Measurements from ENCODE around the gene SYT9. TPM values are rescaled to one million over a fixed set of nuclear protein-coding genes. Genes with fewer than 3 reads are reported as not detected.

SYT9 gene
- total and polyA plus RNA-seq, 2 donors (not counting 1 experiment from before 2014, with no cell fraction given) = not detected

DNA sequence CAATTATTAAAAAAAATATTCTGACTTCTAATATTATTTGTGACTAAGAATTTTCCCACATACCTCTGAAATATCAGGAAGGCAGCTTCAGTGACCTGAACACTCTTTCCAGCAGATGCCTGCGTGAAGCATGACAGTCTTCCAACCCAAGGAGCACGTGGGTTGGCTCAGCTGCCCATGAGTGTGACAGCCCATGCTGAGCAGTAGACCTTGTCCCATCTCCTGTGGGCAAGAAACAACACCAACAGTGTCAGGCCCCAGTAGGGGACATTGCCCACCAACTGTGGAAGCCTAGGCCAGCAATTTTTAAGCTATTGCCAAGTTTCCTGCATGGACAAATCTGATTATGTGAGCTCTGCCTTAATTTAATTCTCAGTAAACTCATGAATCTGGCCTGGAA, 167.2 kb downstream of the SYT9 start:
- H3K27ac Mint-ChIP-seq = no peak overlapping the region
- Histone ChIP-seq H3K36me3 (replicated peaks in 1 of 2; ENCODE audit: control extremely low read depth in 1 of 2, control insufficient read depth in 1 of 2, extremely low read depth in 1 of 2, insufficient read depth in 2 of 2, low read length in 1 of 2) (no peaks in the 10 kb centered on the region), H3K4me2 (replicated peaks; ENCODE audit: low read depth, low read length, poor library complexity, severe bottlenecking) (no peak overlapping the region), H2AFZ (ENCODE audit: insufficient read depth, low read depth, low read length, poor library complexity, severe bottlenecking) (no peak overlapping the region), H3K27me3 (replicated peaks in 1 of 4; ENCODE audit: control extremely low read depth in 1 of 4, control insufficient read depth in 3 of 4, insufficient read depth in 4 of 4, low read length in 3 of 4) (peaks cover 0 to 9% (median 1%) of the 10 kb centered on the region in 4 experiments), H3K9ac (ENCODE audit: low read length) (no peak overlapping the region), H4K20me1 (ENCODE audit: control insufficient read depth, insufficient read depth, low read length, poor library complexity, severe bottlenecking) (no peaks in the 10 kb centered on the region), H3K9me3 (ENCODE audit: control extremely low read depth in 1 of 3, control insufficient read depth in 2 of 3, insufficient read depth in 1 of 3, low read length in 2 of 3) (no peaks in the 10 kb centered on the region), H3K4me1 (ENCODE audit: control insufficient read depth in 2 of 2, insufficient read depth in 2 of 2, low read length in 2 of 2) (no peaks in the 10 kb centered on the region), H3K79me2 (ENCODE audit: control insufficient read depth, insufficient read depth, low read length) (no peaks in the 10 kb centered on the region), H3K4me3 (ENCODE audit: control extremely low read depth in 1 of 5, extremely low read depth in 1 of 5, insufficient read depth in 1 of 5, low read depth in 2 of 5, low read length in 4 of 5) (no peak overlapping the region), H3K27ac (ENCODE audit: low read length in 2 of 2) (no peak overlapping the region)
- CTCF ChIA-PET = no interaction called here
- peaks cover 10% of the 10 kb centered on the region for H3K27me3 Mint-ChIP-seq
- ATAC-seq (ENCODE audit: low read depth) (no peak), DNase-seq (no peak)
- H3K9me3 Mint-ChIP-seq (ENCODE audit: insufficient read depth) = no peaks in the 10 kb centered on the region
- no peak overlapping the region for H3K4me3 Mint-ChIP-seq
- peaks cover 3% of the 10 kb centered on the region for H3K4me1 Mint-ChIP-seq
- POLR2A ChIA-PET = no interaction called here
- WGBS (ENCODE audit: insufficient coverage) = 86% methylated on average over 2 of the region's 2 CpGs
- intact Hi-C loops (cut with micrococcal nuclease) = no loop called here
- TF ChIP-seq, protein P1, sequence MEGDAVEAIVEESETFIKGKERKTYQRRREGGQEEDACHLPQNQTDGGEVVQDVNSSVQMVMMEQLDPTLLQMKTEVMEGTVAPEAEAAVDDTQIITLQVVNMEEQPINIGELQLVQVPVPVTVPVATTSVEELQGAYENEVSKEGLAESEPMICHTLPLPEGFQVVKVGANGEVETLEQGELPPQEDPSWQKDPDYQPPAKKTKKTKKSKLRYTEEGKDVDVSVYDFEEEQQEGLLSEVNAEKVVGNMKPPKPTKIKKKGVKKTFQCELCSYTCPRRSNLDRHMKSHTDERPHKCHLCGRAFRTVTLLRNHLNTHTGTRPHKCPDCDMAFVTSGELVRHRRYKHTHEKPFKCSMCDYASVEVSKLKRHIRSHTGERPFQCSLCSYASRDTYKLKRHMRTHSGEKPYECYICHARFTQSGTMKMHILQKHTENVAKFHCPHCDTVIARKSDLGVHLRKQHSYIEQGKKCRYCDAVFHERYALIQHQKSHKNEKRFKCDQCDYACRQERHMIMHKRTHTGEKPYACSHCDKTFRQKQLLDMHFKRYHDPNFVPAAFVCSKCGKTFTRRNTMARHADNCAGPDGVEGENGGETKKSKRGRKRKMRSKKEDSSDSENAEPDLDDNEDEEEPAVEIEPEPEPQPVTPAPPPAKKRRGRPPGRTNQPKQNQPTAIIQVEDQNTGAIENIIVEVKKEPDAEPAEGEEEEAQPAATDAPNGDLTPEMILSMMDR (IDR thresholded peaks at IDR 0.05) = no peak
- TF ChIP-seq EZH2 (IDR thresholded peaks at IDR 0.05; ENCODE audit: borderline replicate concordance, insufficient read depth, low read depth, low read length, poor library complexity, severe bottlenecking) = no peak

GRCh38 chr11:7421136-7421535, 169.4 kb downstream of the SYT9 start:
- H3K9me3 Mint-ChIP-seq (ENCODE audit: insufficient read depth) = no peaks in the 10 kb centered on the region
- no peaks in the 10 kb centered on the region for H3K4me1 ChIP-seq (ENCODE audit: control insufficient read depth in 2 of 2, insufficient read depth in 2 of 2, low read length in 2 of 2)
- no peak overlapping the region for H3K4me3 Mint-ChIP-seq
- no peaks in the 10 kb centered on the region for H3K27me3 Mint-ChIP-seq
- no peak for TF ChIP-seq EZH2 (IDR thresholded peaks at IDR 0.05; ENCODE audit: borderline replicate concordance, insufficient read depth, low read depth, low read length, poor library complexity, severe bottlenecking)
- TF ChIP-seq, protein P1 (IDR thresholded peaks at IDR 0.05) = no peak
- no CpG with 5 or more reads among the region's 1 CpG for WGBS (ENCODE audit: insufficient coverage)
- H3K9me3 ChIP-seq (ENCODE audit: control extremely low read depth in 1 of 3, control insufficient read depth in 2 of 3, insufficient read depth in 1 of 3, low read length in 2 of 3) = no peaks in the 10 kb centered on the region
- H3K79me2 ChIP-seq (ENCODE audit: control insufficient read depth, insufficient read depth, low read length) = no peaks in the 10 kb centered on the region
- no peak overlapping the region for H3K27ac Mint-ChIP-seq
- H3K9ac ChIP-seq (ENCODE audit: low read length) = no peak overlapping the region
- ChIA-PET CTCF (no interaction called here), POLR2A (no interaction called here)
- no peak overlapping the region for H3K27ac ChIP-seq (ENCODE audit: low read length in 2 of 2)
- H3K4me2 ChIP-seq (replicated peaks; ENCODE audit: low read depth, low read length, poor library complexity, severe bottlenecking) = no peak overlapping the region
- ATAC-seq (ENCODE audit: low read depth) (no peak), DNase-seq (no peak)
- H4K20me1 ChIP-seq (ENCODE audit: control insufficient read depth, insufficient read depth, low read length, poor library complexity, severe bottlenecking) = no peaks in the 10 kb centered on the region
- H3K36me3 ChIP-seq (replicated peaks in 1 of 2; ENCODE audit: control extremely low read depth in 1 of 2, control insufficient read depth in 1 of 2, extremely low read depth in 1 of 2, insufficient read depth in 2 of 2, low read length in 1 of 2) = no peaks in the 10 kb centered on the region
- H2AFZ ChIP-seq (ENCODE audit: insufficient read depth, low read depth, low read length, poor library complexity, severe bottlenecking) = no peak overlapping the region
- H3K27me3 ChIP-seq (replicated peaks in 1 of 4; ENCODE audit: control extremely low read depth in 1 of 4, control insufficient read depth in 3 of 4, insufficient read depth in 4 of 4, low read length in 3 of 4) = peaks cover 0 to 2% (median 0%) of the 10 kb centered on the region in 4 experiments
- H3K4me1 Mint-ChIP-seq = peaks cover 3% of the 10 kb centered on the region
- no peak overlapping the region for H3K4me3 ChIP-seq (ENCODE audit: control extremely low read depth in 1 of 5, extremely low read depth in 1 of 5, insufficient read depth in 1 of 5, low read depth in 2 of 5, low read length in 4 of 5)
- intact Hi-C loops (cut with micrococcal nuclease) = no loop called here

Data from B cell (primary cell).